Thoracic aorta (tissue), 2 donors: ENCODE measurements around the gene MRPS16. TPM values are rescaled to one million over a fixed set of nuclear protein-coding genes. Genes with fewer than 3 reads are reported as not detected.
A peak's percentile ranks its signal among the peaks of the same experiment; 100 is the strongest.

Source experiments
- ATAC-seq: fragments of 150-250 bp; one replicate; pipeline ENCODE4 v1.8.0; 2017; ENCODE audit warnings: low read depth; ENCODE audit not compliant: insufficient number of reproducible peaks, low FRiP score
- DNase-seq: peaks from one replicate; pipeline ENCODE4 v3.0.0-alpha.2; 2020; ENCODE audit warnings: low spot score
- H3K27ac ChIP-seq, 2 donors: fragments of 200-600 bp; sonication (generic); 1 replicate in 1 of 2; 2 replicates in 1 of 2; pipeline ENCODE4 v1.5.1; 2016; ENCODE audit warnings: mild to moderate bottlenecking in 2 of 2, moderate library complexity in 2 of 2
- H3K27me3 ChIP-seq: fragments of 200-600 bp; sonication (generic); replicated peaks from 2 replicates; pipeline ENCODE4 v1.6.0; 2016; ENCODE audit warnings: mild to moderate bottlenecking; ENCODE audit not compliant: insufficient read depth
- H3K36me3 ChIP-seq: fragments of 200-600 bp; sonication (generic); one replicate; pipeline ENCODE4 v1.5.1; 2016
- H3K4me1 ChIP-seq, 2 donors: fragments of 200-600 bp; sonication (generic); 1 replicate in 1 of 2; 2 replicates in 1 of 2; pipeline versions ENCODE4 v1.5.1 to v1.6.0; 2016; ENCODE audit warnings: low read depth in 2 of 2, mild to moderate bottlenecking in 1 of 2; ENCODE audit not compliant: control insufficient read depth in 1 of 2
- H3K4me3 ChIP-seq: fragments of 200-600 bp; sonication (generic); 2 replicates; pipeline ENCODE4 v1.5.1; 2016; ENCODE audit warnings: mild to moderate bottlenecking
- H3K9me3 ChIP-seq: fragments of 200-600 bp; sonication (generic); 2 replicates; pipeline ENCODE4 v1.5.1; 2016
- CTCF ChIP-seq: fragments of 200-600 bp; sonication (generic); IDR thresholded peaks from one replicate; pipeline ENCODE4 v1.5.1; 2019; ENCODE audit warnings: antibody characterized with exemption
- total RNA-seq, 2 donors: library from RNA; depleted of rRNA; stranded (reverse); fragments of >200 nt; gene quantifications; one replicate each; pipeline versions ENCODE4 v1.1.0 to v1.2.3, GENCODE V29; 2016

The MRPS16 gene
- total RNA-seq = 10 to 100 TPM; 29.3 to 41.2 TPM

GRCh38 chr10:73252445-73253224, at the start of gene MRPS16:
TSS of gene MRPS16 (minus strand) at chr10:73252644. CDS start at chr10:73252482, 162 bp downstream.
- Histone ChIP-seq H3K9me3 (no peaks in the 10 kb centered on the region), H3K27me3 (no peaks in the 10 kb centered on the region), H3K27ac (peak within 1 kb of the TSS; percentile 91), H3K4me1 (peaks cover 14 to 24% of the 10 kb centered on the region in 2 donors), H3K36me3 (no peaks in the 10 kb centered on the region), H3K4me3 (peak within 1 kb of the TSS; percentile 96)
- TF ChIP-seq CTCF = no peak
- DNase-seq (peak; percentile 92), ATAC-seq (peak; percentile 98)

- ATAC-seq = no peak
- Histone ChIP-seq H3K27me3 (no peaks in the 10 kb centered on the region), H3K4me3 (no peak overlapping the region), H3K36me3 (no peaks in the 10 kb centered on the region), H3K27ac (no peak overlapping the region), H3K9me3 (no peaks in the 10 kb centered on the region), H3K4me1 (no peaks in the 10 kb centered on the region)
- DNase-seq = no peak
- no peak for TF ChIP-seq CTCF
Observed at GRCh38 chr10:73296946-73297345, 44.5 kb upstream of the MRPS16 start.

- ATAC-seq (no peak), DNase-seq (no peak)
- H3K27ac ChIP-seq = no peak overlapping the region
- no peaks in the 10 kb centered on the region for H3K4me1 ChIP-seq
- no peaks in the 10 kb centered on the region for H3K9me3 ChIP-seq
- no peak overlapping the region for H3K4me3 ChIP-seq
- no peaks in the 10 kb centered on the region for H3K27me3 ChIP-seq
- no peaks in the 10 kb centered on the region for H3K36me3 ChIP-seq
- no peak for TF ChIP-seq CTCF
Observed at GRCh38 chr10:73293461-73293860, 41.0 kb upstream of the MRPS16 start.

- H3K4me1 ChIP-seq = no peaks in the 10 kb centered on the region
- no peak for DNase-seq
- TF ChIP-seq CTCF = no peak
- ATAC-seq = no peak
- H3K27ac ChIP-seq = no peak overlapping the region
- no peaks in the 10 kb centered on the region for H3K36me3 ChIP-seq
- no peak overlapping the region for H3K4me3 ChIP-seq
- H3K9me3 ChIP-seq = no peaks in the 10 kb centered on the region
- H3K27me3 ChIP-seq = no peaks in the 10 kb centered on the region
Observed at GRCh38 chr10:73289958-73290357, 37.5 kb upstream of the MRPS16 start.

GRCh38 chr10:73287441-73287840, 35.0 kb upstream of the MRPS16 start:
- no peak for DNase-seq

More at GRCh38 chr10:73287441-73287840, 35.0 kb upstream of the MRPS16 start:
- no peak overlapping the region for H3K27ac ChIP-seq
- no peaks in the 10 kb centered on the region for H3K36me3 ChIP-seq
- H3K4me1 ChIP-seq = no peaks in the 10 kb centered on the region
- no peak for TF ChIP-seq CTCF
- H3K27me3 ChIP-seq = no peaks in the 10 kb centered on the region
- no peak overlapping the region for H3K4me3 ChIP-seq
- no peaks in the 10 kb centered on the region for H3K9me3 ChIP-seq
- no peak for ATAC-seq
